Mucosa of descending colon (tissue), 3 donors: ENCODE measurements around the gene SNX14. TPM values are rescaled to one million over a fixed set of nuclear protein-coding genes. Genes with fewer than 3 reads are reported as not detected.
"Not testable (repeated sequence)": the region's sequence is repeated elsewhere in the genome, so short reads cannot be mapped to it uniquely, and the experiment has no call there.

Experiments
- ATAC-seq: fragments of 200-7000 bp; cut with Tn5 transposase; one replicate; pipeline ENCODE4 v1.9.1; 2020; ENCODE audit warnings: mild to moderate bottlenecking, moderate library complexity
- DNase-seq, 3 donors: peaks; one replicate each; pipeline ENCODE4 v3.0.0-alpha.2; 2020
- H3K36me3 ChIP-seq: fragments of 200-600 bp; one replicate; pipeline ENCODE4 v1.8.0; 2021; ENCODE audit warnings: low read depth, mild to moderate bottlenecking
- H3K4me1 ChIP-seq: fragments of 200-600 bp; one replicate; pipeline ENCODE4 v1.8.0; 2021; ENCODE audit warnings: low read depth, mild to moderate bottlenecking
- H3K4me3 ChIP-seq: fragments of 200-600 bp; one replicate; pipeline ENCODE4 v1.8.0; 2021; ENCODE audit warnings: mild to moderate bottlenecking
- H3K9me3 ChIP-seq: fragments of 200-600 bp; one replicate; pipeline ENCODE4 v1.8.0; 2021; ENCODE audit warnings: mild to moderate bottlenecking
- CTCF ChIP-seq: fragments of 200-600 bp; IDR thresholded peaks from one replicate; pipeline ENCODE4 v1.8.0; 2022; ENCODE audit warnings: antibody characterized with exemption, mild to moderate bottlenecking
- intact Hi-C, 2 donors: fragments of 100-400 bp; cut with DNase I in 1 of 2; cut with micrococcal nuclease in 1 of 2; formaldehyde crosslinking; loops; one replicate each; pipeline versions ENCODE4 v1.11.0 to v1.11.1; 2022; cut with DNase I, micrococcal nuclease
- total RNA-seq, 3 donors: library from RNA; stranded (reverse); fragmentation: NEBNext Ultra II Directional in 2 of 3; extraction: Animal tissue kit (Norgen Biotek cat#: 25700) in 2 of 3; gene quantifications; one replicate each; pipeline versions ENCODE4 v1.2.1 to v1.2.4, GENCODE V29; 2021 to 2023
- donor health status: DM: no; HTN: no; CAD: no; lungs with moderate emphysema.
- donor health status: DM: no; HTN: no; CAD: no.
- donor health status: DM: no; HTN: yes; CAD: no.

The SNX14 gene
- total RNA-seq, 3 donors from 2014 or later, result 62.9 to 81.4 (median 71.0) TPM

GRCh38 chr6:85569323-85569722 is 24.3 kb downstream of the SNX14 start:
- Histone ChIP-seq H3K9me3 (no peaks in the 10 kb centered on the region), H3K36me3 (no peaks in the 10 kb centered on the region), H3K4me3 (no peak overlapping the region), H3K4me1 (no peaks in the 10 kb centered on the region)
- no peak for ATAC-seq
- TF ChIP-seq CTCF, result no peak
- intact Hi-C loops, result no loop called here
- DNase-seq, result no peak

- no peak for TF ChIP-seq CTCF
- no peak for ATAC-seq
- intact Hi-C loops, result no loop called here
- no peaks in the 10 kb centered on the region for H3K9me3 ChIP-seq
- H3K4me1 ChIP-seq, result no peaks in the 10 kb centered on the region
- no peaks in the 10 kb centered on the region for H3K36me3 ChIP-seq
- DNase-seq, result no peak
- no peak overlapping the region for H3K4me3 ChIP-seq
Observed at GRCh38 chr6:85568411-85568810, 25.2 kb downstream of the SNX14 start.

GRCh38 chr6:85565736-85566135 is 27.9 kb downstream of the SNX14 start:
- H3K4me3 ChIP-seq, result no peak overlapping the region
- no peak for ATAC-seq
- no peaks in the 10 kb centered on the region for H3K36me3 ChIP-seq
- intact Hi-C loops, result no loop called here
- no peak for DNase-seq
- no peaks in the 10 kb centered on the region for H3K9me3 ChIP-seq
- no peak for TF ChIP-seq CTCF
- no peaks in the 10 kb centered on the region for H3K4me1 ChIP-seq

GRCh38 chr6:85564223-85564622 is 29.4 kb downstream of the SNX14 start:
- intact Hi-C loops, H3K4me3 ChIP-seq, DNase-seq, H3K4me1 ChIP-seq, H3K36me3 ChIP-seq, H3K9me3 ChIP-seq, ATAC-seq: not testable (repeated sequence)

- no peaks in the 10 kb centered on the region for H3K4me1 ChIP-seq
- intact Hi-C loops, result no loop called here
- no peak overlapping the region for H3K4me3 ChIP-seq
- TF ChIP-seq CTCF, result no peak
- no peak for DNase-seq
- ATAC-seq, result no peak
- H3K9me3 ChIP-seq, result no peaks in the 10 kb centered on the region
- no peaks in the 10 kb centered on the region for H3K36me3 ChIP-seq
Observed at GRCh38 chr6:85561750-85562357, 31.8 kb downstream of the SNX14 start.

- intact Hi-C loops, result no loop called here
- H3K36me3 ChIP-seq, result no peaks in the 10 kb centered on the region
- no peak for TF ChIP-seq CTCF
Observed at GRCh38 chr6:85556992-85557668, 36.5 kb downstream of the SNX14 start.

More at GRCh38 chr6:85556992-85557668, 36.5 kb downstream of the SNX14 start:
- H3K4me1 ChIP-seq, result no peaks in the 10 kb centered on the region
- no peaks in the 10 kb centered on the region for H3K9me3 ChIP-seq
- no peak for ATAC-seq
- no peak overlapping the region for H3K4me3 ChIP-seq
- DNase-seq, result no peak
